IPS-18c (cell line): ENCODE data around the gene MMAA.
"Not testable (repeated sequence)": the region's sequence is repeated elsewhere in the genome, so short reads cannot be mapped to it uniquely, and the experiment has no call there.

ENCODE experiments used
- H3K4me3 ChIP-seq: 2 replicates; pipeline ENCODE4 v1.7.0; 2013; ENCODE audit warnings: low read depth, mild to moderate bottlenecking, low read length, moderate library complexity; ENCODE audit not compliant: insufficient read depth
- H3K9me3 ChIP-seq: one replicate; pipeline ENCODE4 v1.6.1; 2013; ENCODE audit warnings: mild to moderate bottlenecking, low read length, moderate library complexity; ENCODE audit not compliant: control insufficient read depth, insufficient read depth

The MMAA gene

DNA sequence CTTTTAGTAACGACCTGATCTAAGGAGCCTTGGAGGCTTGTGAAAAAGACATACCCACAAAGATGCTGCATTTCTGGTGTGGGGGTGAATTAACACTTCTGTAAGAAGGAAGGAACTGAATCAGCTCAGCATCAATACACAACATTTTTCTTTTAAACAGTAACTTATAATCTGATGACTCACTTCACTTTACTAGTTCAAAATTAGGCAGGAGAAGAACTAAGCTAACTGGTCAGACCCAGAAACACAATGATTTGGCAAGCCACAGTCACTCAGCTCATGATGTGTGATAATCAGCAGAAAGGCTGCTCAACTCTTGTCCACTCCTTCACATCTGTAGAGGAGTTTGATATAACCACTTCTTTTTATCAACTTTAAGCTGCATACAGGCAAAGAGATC lies 4.6 kb downstream of the MMAA start:
- Histone ChIP-seq H3K4me3 (no peak overlapping the region), H3K9me3 (no peaks in the 10 kb centered on the region)

DNA sequence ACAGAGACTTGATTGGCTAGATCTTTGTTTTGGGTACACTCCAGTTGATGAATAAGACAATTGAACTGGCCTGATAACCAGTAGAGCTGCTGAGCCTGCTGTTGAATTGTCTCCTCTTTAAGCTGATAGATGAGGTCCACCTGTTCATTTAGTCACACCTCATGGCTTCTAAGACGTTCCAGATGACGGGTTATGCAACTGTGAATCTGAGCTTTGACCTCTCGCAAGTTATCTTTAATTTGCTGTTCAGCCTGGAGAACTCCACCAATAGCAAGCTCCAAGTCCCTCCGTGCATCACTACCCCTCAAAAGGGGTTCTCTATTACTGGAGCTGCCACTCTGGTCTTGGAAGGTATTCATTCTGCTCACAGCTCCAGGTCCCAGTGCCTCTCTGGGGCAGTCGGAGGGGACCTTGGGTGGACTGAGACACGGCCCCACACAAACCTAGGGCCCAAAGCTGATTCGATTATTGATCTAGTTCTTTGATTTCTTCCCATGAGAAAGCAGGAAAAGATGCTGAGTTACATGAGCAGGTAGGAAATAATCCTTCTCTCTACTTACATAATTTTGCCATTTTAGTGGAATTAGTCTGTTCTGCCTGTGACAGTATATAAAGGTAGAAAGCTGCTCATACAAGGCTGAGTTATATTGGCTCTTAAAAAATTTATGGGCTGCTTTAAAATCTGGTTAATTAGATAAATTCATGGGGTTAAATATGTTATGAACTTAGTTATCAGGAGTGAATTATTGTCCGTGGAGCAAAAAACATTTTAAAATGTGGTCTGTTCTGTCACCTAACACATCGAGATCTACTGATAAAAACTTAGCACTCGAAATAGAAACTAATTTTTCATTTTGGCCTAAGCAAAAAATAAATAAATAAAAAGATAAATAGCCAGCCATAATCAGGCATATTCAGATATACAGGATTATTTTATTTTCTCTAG lies 6.8 kb downstream of the MMAA start:
- Histone ChIP-seq H3K9me3 (no peaks in the 10 kb centered on the region), H3K4me3 (no peak overlapping the region)

DNA sequence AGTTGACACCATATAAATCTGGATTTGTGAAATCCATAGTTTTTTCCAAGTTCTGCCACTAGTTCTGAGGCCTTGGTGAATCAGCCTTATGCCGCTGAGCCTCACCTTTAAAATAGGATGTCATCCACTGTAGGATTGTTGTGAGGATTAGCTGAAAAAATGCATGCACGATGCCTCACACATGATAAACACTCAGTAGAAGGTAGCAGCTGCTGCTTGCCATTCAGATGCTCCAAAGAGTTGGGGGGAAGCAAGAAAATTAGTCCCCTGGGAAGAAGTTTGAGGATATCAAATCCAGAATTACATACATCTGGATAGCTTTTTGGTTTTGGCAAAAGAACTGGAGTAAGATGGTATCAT lies 7.4 kb downstream of the MMAA start:
- no peaks in the 10 kb centered on the region for H3K9me3 ChIP-seq
- no peak overlapping the region for H3K4me3 ChIP-seq

DNA sequence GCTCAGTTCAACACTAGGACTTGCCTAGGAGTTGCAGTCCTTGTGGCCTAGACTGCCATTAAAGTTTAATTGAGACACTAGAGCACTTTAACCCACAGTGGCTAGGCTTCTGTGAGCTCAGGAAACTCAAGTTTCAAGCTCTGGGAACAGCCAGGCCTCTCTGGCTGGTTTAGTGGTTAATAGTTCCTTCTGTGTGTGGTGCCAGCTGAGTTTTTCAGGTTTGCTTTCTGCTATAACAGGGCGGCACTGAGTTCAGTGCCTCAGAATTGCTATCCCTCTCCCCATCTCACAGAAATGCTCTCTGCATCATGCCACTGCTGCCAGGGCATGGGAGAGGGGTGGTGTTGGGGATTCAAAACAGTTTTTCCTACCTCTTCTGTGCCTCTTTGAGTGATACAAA lies 15.9 kb downstream of the MMAA start:
- Histone ChIP-seq H3K9me3 (no peaks in the 10 kb centered on the region), H3K4me3 (no peak overlapping the region)

DNA sequence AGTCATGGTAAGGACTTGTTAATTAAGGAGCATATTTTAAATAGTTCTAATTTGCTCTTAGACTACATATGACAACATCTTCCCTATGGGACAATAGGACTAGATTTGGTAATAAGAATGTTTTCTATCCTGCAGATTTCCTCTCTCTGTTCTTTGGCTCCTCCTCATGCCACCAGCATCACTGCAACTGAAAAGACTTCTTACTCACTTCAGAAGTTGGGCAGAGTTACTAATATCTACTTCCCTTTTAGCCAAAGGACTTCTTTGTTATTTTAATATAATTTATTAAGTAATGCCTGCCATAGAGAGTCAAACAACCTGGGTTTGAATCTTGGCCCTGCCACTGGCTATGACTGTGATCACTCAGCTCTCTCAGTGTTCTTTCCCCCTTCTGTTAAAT lies 16.4 kb downstream of the MMAA start:
- no peaks in the 10 kb centered on the region for H3K9me3 ChIP-seq
- H3K4me3 ChIP-seq: no peak overlapping the region

DNA sequence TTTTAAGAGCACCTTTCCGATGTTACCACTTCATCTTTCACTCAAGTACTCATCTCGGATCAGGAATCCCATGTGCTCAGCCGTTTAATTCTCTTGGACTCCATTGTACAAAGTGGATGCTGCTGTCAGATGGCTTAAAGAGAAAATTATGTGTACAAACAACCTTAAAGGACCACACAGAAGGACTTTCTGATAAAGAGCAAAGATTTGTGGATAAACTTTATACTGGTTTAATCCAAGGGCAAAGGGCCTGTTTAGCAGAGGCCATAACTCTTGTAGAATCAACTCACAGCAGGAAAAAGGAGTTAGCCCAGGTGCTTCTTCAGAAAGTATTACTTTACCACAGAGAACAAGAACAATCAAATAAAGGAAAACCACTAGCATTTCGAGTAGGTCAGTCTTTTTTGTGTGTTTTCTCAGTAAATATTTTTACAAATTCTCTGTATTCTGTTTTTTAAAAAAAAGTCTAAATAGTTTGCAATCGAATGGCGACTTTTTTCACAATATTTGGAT lies 20.1 kb downstream of the MMAA start:
- Histone ChIP-seq H3K9me3 (no peaks in the 10 kb centered on the region), H3K4me3 (no peak overlapping the region)

DNA sequence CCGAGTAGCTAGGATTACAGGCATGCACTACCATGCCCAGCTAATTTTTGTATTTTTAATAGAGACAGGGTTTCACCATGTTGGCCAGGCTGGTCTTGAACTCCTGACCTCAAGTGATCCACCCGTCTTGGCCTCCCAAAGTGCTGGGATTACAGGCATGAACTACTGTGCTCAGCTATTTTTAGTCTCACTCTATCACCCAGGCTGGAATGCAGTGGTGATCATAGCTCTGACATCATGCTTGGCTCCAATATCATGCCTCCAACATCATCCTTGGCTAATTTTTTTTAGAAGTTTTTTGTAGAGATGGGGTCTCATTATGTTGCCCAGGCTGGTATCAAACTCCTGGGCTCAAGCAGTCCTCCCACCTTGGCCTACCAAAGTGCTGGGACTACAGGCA lies 21.1 kb downstream of the MMAA start:
- H3K4me3 ChIP-seq: not testable (repeated sequence)

DNA sequence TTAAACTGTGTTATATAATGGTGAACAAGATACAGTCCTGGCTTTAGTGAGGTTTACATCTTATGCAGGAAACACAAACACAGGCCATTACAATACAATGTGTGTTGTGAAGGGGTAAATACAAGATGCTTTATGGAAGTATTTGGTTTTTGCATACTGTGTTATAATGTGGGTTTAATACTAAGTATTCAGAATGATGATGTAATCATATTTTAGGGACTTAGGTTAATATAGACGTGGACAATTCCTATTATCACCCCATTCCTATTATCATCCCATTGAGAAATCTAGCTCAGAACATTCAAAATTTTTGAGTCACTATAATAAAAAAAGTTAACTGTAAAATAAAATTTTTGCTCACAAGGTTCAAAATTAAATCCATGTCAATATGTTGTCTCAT lies 24.1 kb downstream of the MMAA start:
- Histone ChIP-seq H3K9me3 (no peaks in the 10 kb centered on the region), H3K4me3 (no peak overlapping the region)

More for the DNA sequence above, 21.1 kb downstream of the MMAA start:
- not testable (repeated sequence) for H3K9me3 ChIP-seq

DNA sequence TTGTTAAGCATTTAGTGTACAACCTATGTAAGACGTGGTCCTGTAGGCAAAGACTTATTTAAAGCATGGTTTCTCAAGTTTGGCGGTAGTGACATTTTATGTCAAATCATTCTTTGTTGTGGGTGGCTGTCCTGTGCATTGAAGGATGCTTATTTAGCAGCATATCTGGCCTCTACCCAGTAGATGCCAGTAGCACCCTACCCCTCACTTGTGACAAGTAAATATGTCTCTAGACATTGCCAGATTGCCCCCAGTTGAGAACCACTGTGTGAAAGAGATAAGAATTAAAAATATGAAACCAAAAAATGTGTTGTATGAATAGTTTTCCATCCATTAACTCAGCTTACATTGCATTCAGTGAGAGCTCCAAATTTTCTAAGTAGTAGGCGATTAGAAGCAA lies 25.5 kb downstream of the MMAA start:
- Histone ChIP-seq H3K9me3 (no peaks in the 10 kb centered on the region), H3K4me3 (no peak overlapping the region)

DNA sequence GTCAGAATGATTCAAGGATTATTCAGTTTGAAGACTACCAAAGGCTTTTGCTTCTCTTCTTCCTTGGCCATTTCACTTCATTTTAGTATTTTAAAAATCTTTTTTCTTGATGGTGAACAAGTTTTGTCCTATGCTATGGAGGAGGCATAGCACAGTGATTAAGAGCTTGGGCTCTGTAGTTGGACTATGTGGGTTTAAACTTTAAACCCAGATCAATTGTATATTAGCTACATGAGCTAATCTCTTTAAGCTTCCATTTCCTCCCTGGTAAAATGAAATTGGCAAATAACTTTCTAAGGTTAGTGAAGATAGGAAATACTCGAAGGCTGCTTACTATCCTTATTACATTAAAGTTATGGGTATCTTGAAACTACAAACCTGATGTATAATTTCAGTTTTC lies 37.0 kb downstream of the MMAA start:
- no peak overlapping the region for H3K4me3 ChIP-seq
- H3K9me3 ChIP-seq: peaks cover 4% of the 10 kb centered on the region

DNA sequence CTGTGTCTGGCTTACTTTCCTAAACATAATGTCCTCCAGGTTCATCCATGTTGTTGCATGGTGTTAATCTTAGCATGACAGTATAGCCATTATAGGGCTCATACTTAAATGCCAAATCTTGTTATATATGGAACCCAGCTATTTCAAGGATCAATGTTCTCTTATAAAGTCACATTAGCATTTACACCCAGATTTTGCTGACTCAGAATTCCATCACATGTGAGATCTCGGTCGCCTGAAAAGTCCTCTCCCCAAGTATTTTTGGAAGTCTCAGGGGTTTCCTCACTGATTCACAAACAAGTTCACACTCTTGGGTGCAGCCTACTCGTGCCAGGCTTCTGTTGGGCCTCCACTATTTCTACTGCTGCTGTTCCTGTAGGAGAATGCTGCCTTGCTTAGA lies 40.9 kb downstream of the MMAA start:
- Histone ChIP-seq H3K9me3 (no peaks in the 10 kb centered on the region), H3K4me3 (no peak overlapping the region)

DNA sequence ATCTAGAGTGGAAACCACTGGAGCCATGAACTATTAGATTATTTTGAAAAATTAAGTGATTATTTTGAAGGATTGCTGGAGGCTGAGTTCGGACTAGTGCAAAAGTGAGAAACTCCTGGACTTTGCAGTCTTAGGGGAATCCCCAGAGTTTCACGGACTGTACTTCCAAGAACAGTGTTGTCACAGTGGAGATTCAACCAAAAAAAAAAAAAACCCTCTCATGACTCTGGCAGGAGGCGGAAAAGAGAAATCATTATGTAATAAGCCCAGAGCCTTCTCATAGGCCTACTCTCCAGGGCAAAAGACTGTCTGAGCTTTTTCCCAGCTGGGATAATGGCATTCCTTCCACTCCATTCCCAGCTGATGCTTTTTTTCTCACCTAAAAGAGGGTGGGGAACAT lies 44.0 kb downstream of the MMAA start:
- no peak overlapping the region for H3K4me3 ChIP-seq
- no peaks in the 10 kb centered on the region for H3K9me3 ChIP-seq

DNA sequence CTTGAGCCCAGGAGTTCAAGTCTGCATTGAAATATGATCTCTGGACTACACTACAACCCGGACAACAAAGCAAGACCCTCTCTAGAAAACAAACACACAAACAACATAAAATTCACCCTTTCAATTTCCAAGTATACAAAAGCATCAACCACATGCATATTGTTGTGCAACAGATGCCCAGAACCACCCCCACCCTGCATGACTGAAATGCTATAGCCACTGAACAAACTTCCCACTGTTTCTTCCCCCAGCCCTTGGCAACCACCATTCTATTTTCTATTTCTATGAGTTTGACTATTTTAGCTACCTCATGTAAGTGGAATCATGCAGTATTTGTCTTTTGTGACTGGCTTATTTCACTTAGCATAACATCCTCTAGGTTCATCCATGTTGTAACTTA lies 46.6 kb downstream of the MMAA start:
- Histone ChIP-seq H3K9me3 (no peaks in the 10 kb centered on the region), H3K4me3 (no peak overlapping the region)

DNA sequence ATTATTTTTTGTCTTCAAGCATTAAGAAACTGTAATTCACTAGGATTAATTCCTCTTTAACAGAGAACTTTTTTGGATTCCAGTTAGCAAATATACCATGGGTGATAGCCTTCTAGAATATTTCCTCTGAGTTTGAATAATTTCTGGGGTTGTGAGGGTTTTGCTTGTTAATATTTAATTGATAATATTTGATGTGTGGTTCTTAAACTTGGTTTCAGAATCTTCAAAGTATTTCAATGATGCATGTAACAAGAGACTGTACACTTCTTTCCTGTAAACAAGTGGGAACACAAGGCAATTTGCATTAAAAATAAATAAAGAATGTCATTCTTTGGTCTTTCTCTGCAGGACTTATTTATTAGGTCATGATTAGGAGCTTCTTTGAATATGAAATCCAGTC lies 51.2 kb downstream of the MMAA start:
- H3K9me3 ChIP-seq: no peaks in the 10 kb centered on the region
- no peak overlapping the region for H3K4me3 ChIP-seq

DNA sequence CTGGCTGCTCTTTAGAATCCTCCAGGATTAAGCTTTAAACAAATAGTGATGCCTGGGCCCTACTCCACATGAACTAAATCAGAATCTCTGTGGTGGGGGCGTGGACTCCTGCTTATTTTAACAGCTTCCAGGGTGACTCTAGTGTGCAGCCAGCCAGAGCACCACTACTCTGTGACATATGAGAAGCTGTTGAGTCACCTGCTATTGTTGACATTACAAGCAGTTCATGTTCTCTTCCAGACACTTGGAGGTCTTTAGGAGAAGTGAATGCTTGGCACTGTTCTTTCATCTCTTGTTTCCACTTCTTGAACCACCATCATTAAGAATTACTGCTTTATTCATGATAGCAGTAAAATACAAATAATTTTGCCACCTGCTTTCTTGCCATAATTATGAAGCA lies 60.3 kb downstream of the MMAA start:
- Histone ChIP-seq H3K4me3 (no peak overlapping the region), H3K9me3 (no peaks in the 10 kb centered on the region)

DNA sequence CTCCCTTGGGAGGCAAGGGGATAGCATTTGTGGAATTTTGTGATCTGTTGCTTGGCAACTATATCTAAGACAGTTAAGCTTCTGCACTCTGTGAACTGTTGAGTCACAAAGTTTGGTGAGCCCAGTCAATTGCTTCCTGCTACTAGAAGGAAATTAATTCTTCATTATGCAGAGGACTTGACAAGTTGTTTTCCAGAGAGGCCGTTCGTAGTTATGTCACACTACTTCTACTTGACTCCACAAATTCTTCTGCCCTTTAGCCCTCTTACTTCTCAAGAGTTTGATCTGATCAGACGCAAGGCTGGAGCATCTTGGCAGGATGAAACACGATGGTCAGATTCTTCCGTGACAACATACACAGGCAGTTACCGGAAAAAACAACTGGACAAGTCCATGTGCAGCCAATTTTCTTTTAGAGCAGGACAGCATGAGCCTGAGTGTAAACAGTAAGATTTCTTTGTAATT lies 60.8 kb downstream of the MMAA start, which contains the start of gene C4orf51:
Gene C4orf51 (plus strand): TSS at position 156 of the 465 bp plus-strand sequence. CDS start 58 bp downstream, at position 214.
- no peak within 1 kb of the TSS for H3K4me3 ChIP-seq
- no peaks in the 10 kb centered on the region for H3K9me3 ChIP-seq

DNA sequence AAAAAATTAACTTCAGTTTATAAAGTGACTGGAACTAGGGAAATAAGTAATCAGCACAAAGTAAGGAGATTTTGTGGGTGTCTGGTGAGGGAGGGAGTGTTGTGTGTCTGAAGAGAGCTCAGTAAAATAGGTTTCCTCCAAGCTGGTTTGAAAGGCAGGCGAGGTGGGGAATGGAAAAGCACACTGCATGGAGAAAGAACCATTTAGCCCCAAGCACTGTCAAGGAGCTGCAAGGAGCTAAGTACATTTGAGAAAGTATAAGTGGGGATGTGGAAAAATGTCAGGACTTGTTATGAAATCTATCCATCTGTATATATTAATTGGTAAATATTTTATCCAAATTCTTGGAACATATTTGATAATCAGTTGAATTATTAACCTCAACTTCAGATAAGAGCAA lies 61.7 kb downstream of the MMAA start:
- Histone ChIP-seq H3K4me3 (no peak overlapping the region), H3K9me3 (no peaks in the 10 kb centered on the region)

DNA sequence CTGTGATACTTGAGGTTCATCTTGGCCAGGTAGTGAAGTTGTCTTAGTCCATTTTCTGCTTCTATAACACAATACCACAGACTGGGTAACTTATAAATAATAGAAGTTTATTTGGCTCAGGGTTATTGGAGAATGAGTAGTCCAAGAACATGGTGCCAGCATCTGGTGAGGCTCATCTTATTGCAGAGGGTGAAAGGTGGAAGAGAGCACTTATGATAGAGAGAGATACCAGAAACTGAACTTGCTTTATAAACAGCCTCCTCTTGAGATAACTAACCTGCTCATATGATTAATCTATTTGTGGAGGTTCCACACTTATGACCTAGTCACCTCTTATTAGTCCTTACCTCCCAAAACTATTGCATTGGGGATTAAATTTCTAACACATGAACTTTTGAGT lies 62.3 kb downstream of the MMAA start:
- Histone ChIP-seq H3K4me3 (no peak overlapping the region), H3K9me3 (no peaks in the 10 kb centered on the region)

DNA sequence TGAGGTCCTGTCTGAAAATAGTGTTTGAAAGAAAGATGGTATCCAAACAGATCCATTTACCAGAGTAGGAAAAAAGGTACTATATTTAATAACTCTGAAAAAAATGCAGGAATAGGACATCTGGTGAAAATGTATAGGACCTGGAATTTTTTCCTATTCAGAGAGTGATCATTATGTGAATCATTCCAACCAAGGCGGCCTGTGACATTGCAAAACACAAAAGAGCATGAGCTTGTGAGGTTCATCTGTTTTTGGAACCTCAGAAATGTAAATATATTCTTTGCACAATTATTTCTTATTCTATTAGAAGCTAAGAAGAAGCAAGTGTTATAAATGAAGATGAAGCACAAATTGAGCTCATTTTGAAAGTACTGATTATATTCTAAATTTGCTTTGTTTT lies 62.8 kb downstream of the MMAA start:
- no peaks in the 10 kb centered on the region for H3K9me3 ChIP-seq
- H3K4me3 ChIP-seq: no peak overlapping the region
